GM19467 (cell line): ENCODE results near the gene PC.
A peak's percentile ranks its signal among the peaks of the same experiment; 100 is the strongest.

Experiments
- ATAC-seq: cut with Tn5 transposase; IDR thresholded peaks from one replicate; pipeline ENCODE4 v1.9.1; 2021; ENCODE audit warnings: mild to moderate bottlenecking, moderate library complexity; ENCODE audit not compliant: unreplicated experiment

PC gene

GRCh38 chr11:66857234-66857926, 100.8 kb downstream of the PC start:
- ATAC-seq = no peak

GRCh38 chr11:66856496-66857233, 101.5 kb downstream of the PC start, which contains the start of gene LRFN4:
Gene LRFN4 (plus strand): TSS chr11:66857064. CDS start chr11:66857745, 681 bp downstream.
- peak; percentile 27 for ATAC-seq

GRCh38 chr11:66855574-66856495, 102.3 kb downstream of the PC start:
- ATAC-seq = peak; percentile 66

GRCh38 chr11:66854729-66855211, 103.4 kb downstream of the PC start:
- no peak for ATAC-seq

- ATAC-seq = no peak
These were observed 103.9 kb downstream of the PC start for GRCh38 chr11:66854231-66854661.

GRCh38 chr11:66853242-66854229, 104.6 kb downstream of the PC start:
- ATAC-seq = no peak

GRCh38 chr11:66852466-66853241, 105.5 kb downstream of the PC start:
- ATAC-seq = no peak

GRCh38 chr11:66851698-66852465, 106.3 kb downstream of the PC start:
- no peak for ATAC-seq

- no peak for ATAC-seq
These were observed 107.0 kb downstream of the PC start for GRCh38 chr11:66851239-66851596.

GRCh38 chr11:66850588-66851238, 107.5 kb downstream of the PC start:
- no peak for ATAC-seq

- no peak for ATAC-seq
These were observed 108.0 kb downstream of the PC start for GRCh38 chr11:66850235-66850587.

- ATAC-seq = no peak
These were observed 108.5 kb downstream of the PC start for GRCh38 chr11:66849501-66850234.

- no peak for ATAC-seq
These were observed 109.3 kb downstream of the PC start for GRCh38 chr11:66848671-66849500.

- no peak for ATAC-seq
These were observed 110.5 kb downstream of the PC start for GRCh38 chr11:66847461-66848232.

GRCh38 chr11:66846671-66847091, 111.5 kb downstream of the PC start:
- no peak for ATAC-seq

GRCh38 chr11:66845876-66846212, 112.3 kb downstream of the PC start:
- ATAC-seq = no peak
